IMR-90 (cell line): ENCODE data around the gene RFC3. TPM values are rescaled to one million over a fixed set of nuclear protein-coding genes. Genes with fewer than 3 reads are reported as not detected.

ENCODE experiments used
- ATAC-seq: fragments of 200-7000 bp; cut with Tn5 transposase; 2 replicates; pipeline ENCODE4 v1.9.1; 2020; ENCODE audit warnings: low read depth, mild to moderate bottlenecking, moderate library complexity
- BruUV-seq: library from RNA; stranded (reverse); fragments of 400-500 nt; replicated peaks from 2 replicates; lab custom pipeline; 2021; lab: Mats Ljungman, UMichigan
- CTCF ChIA-PET: fragments of 300-600 bp; formaldehyde crosslinking; extraction: SDS; loops from one replicate; lab custom pipeline; 2021; ENCODE audit warnings: antibody characterized with exemption; lab: Yijun Ruan, JAX
- POLR2A ChIA-PET: fragments of 300-600 bp; sonication (Branson Sonifier 250); formaldehyde crosslinking; loops from one replicate; lab custom pipeline; 2022; ENCODE audit warnings: antibody characterized with exemption; ENCODE audit not compliant: unreplicated experiment; lab: Charles Lee
- DNase-seq: peaks from one replicate; pipeline ENCODE4 v3.0.0; 2013
- H2AFZ ChIP-seq: replicated peaks from 2 replicates; pipeline ENCODE3; 2013; ENCODE audit warnings: low read length, mild to moderate bottlenecking; ENCODE audit not compliant: poor library complexity
- H2AK5ac ChIP-seq: 2 replicates; pipeline ENCODE4 v1.6.1; 2013; ENCODE audit warnings: low read depth, low read length, inconsistent platforms
- H2AK9ac ChIP-seq: replicated peaks from 2 replicates; pipeline ENCODE3; 2013; ENCODE audit warnings: mild to moderate bottlenecking, low read depth, low read length, moderate library complexity; ENCODE audit not compliant: poor library complexity
- H2BK120ac ChIP-seq: 2 replicates; pipeline ENCODE4 v1.6.1; 2013; ENCODE audit warnings: low read depth, low read length, inconsistent platforms
- H2BK15ac ChIP-seq: 3 replicates; pipeline ENCODE4 v1.6.1; 2013; ENCODE audit warnings: low read depth, low read length, inconsistent platforms
- H2BK20ac ChIP-seq: 2 replicates; pipeline ENCODE4 v1.6.1; 2013; ENCODE audit warnings: low read depth, mild to moderate bottlenecking, inconsistent platforms, low read length, moderate library complexity
- H2BK5ac ChIP-seq: 2 replicates; pipeline ENCODE4 v1.6.1; 2013; ENCODE audit warnings: mild to moderate bottlenecking, low read depth, low read length, inconsistent platforms; ENCODE audit not compliant: poor library complexity, severe bottlenecking
- H3K14ac ChIP-seq: replicated peaks from 2 replicates; pipeline ENCODE4 v1.6.1; 2013; ENCODE audit warnings: low read depth, low read length, inconsistent platforms
- H3K18ac ChIP-seq: 2 replicates; pipeline ENCODE4 v1.6.1; 2013; ENCODE audit warnings: low read depth, low read length, control low read depth
- H3K23ac ChIP-seq: 2 replicates; pipeline ENCODE4 v1.6.1; 2013; ENCODE audit warnings: low read depth, low read length, inconsistent platforms
- H3K27ac ChIP-seq: 2 replicates; pipeline ENCODE4 v1.5.1; 2013; ENCODE audit warnings: mild to moderate bottlenecking, control low read depth, low read length; ENCODE audit not compliant: insufficient read depth
- H3K27me3 ChIP-seq: 2 replicates; pipeline ENCODE4 v1.6.1; 2013; ENCODE audit warnings: low read length; ENCODE audit not compliant: control insufficient read depth, insufficient read depth
- H3K36me3 ChIP-seq: 2 replicates; pipeline ENCODE4 v1.6.1; 2013; ENCODE audit warnings: low read length, mixed read lengths; ENCODE audit not compliant: control insufficient read depth, insufficient read depth
- H3K4ac ChIP-seq: 2 replicates; pipeline ENCODE4 v1.6.1; 2013; ENCODE audit warnings: low read depth, low read length, inconsistent platforms
- H3K4me1 ChIP-seq: 2 replicates; pipeline ENCODE4 v1.6.1; 2013; ENCODE audit warnings: low read length, mixed read lengths; ENCODE audit not compliant: control insufficient read depth, insufficient read depth
- H3K4me2 ChIP-seq: 2 replicates; pipeline ENCODE4 v1.6.1; 2013; ENCODE audit warnings: low read depth, mild to moderate bottlenecking, control low read depth, low read length, moderate library complexity
- H3K4me3 ChIP-seq: 2 replicates; pipeline ENCODE4 v1.5.1; 2013; ENCODE audit warnings: low read depth, mild to moderate bottlenecking, control low read depth, low read length, moderate library complexity; ENCODE audit not compliant: insufficient read depth
- H3K56ac ChIP-seq: 2 replicates; pipeline ENCODE4 v1.6.1; 2013; ENCODE audit warnings: low read length, inconsistent platforms; ENCODE audit not compliant: insufficient read depth; ENCODE audit errors: extremely low read depth
- H3K79me1 ChIP-seq, 2 experiments: 2 replicates each; pipeline ENCODE4 v1.6.1; 2013; ENCODE audit warnings: low read length in 2 of 2, inconsistent platforms in 1 of 2, low read depth in 1 of 2
- H3K9ac ChIP-seq: 2 replicates; pipeline ENCODE4 v1.6.1; 2013; ENCODE audit warnings: low read depth, low read length, control low read depth
- H3K9me1 ChIP-seq: 2 replicates; pipeline ENCODE4 v1.6.1; 2013; ENCODE audit warnings: low read length, inconsistent platforms; ENCODE audit not compliant: insufficient read depth
- H3K9me3 ChIP-seq: 2 replicates; pipeline ENCODE4 v1.6.1; 2013; ENCODE audit warnings: low read length; ENCODE audit not compliant: control insufficient read depth, insufficient read depth
- H4K20me1 ChIP-seq: 2 replicates; pipeline ENCODE4 v1.6.1; 2013; ENCODE audit warnings: low read length, inconsistent platforms; ENCODE audit not compliant: insufficient read depth
- H4K5ac ChIP-seq: 2 replicates; pipeline ENCODE4 v1.6.1; 2013; ENCODE audit warnings: mild to moderate bottlenecking, low read depth, low read length, control low read depth
- H4K8ac ChIP-seq, 2 experiments: 2 replicates each; pipeline ENCODE4 v1.6.1; 2013; ENCODE audit warnings: low read depth in 2 of 2, low read length in 2 of 2, control low read depth in 1 of 2, inconsistent platforms in 1 of 2
- H4K91ac ChIP-seq: 2 replicates; pipeline ENCODE4 v1.6.1; 2013; ENCODE audit warnings: low read depth, low read length, inconsistent platforms; ENCODE audit not compliant: insufficient read depth
- BHLHE40 ChIP-seq: fragments of 150-350 bp; IDR thresholded peaks from 2 replicates; pipeline ENCODE4 v1.6.1; 2016; ENCODE audit warnings: mild to moderate bottlenecking, low read depth, low read length
- CEBPB ChIP-seq: IDR thresholded peaks from 2 replicates; pipeline ENCODE4 v1.6.1; 2012; ENCODE audit warnings: low read depth, low read length, improper control_type of control experiment
- CHD1 ChIP-seq: IDR thresholded peaks from 2 replicates; pipeline ENCODE4 v1.6.1; 2012; ENCODE audit warnings: low read depth, low read length, improper control_type of control experiment
- FOS ChIP-seq: fragments of 150-350 bp; IDR thresholded peaks from 2 replicates; pipeline ENCODE4 v1.6.1; 2016; ENCODE audit warnings: low read depth, low read length
- MAFK ChIP-seq: IDR thresholded peaks from 2 replicates; pipeline ENCODE4 v1.6.1; 2012; ENCODE audit warnings: low read depth, low read length, improper control_type of control experiment
- MAZ ChIP-seq: IDR thresholded peaks from 2 replicates; pipeline ENCODE4 v1.6.1; 2012; ENCODE audit warnings: low read depth, mild to moderate bottlenecking, low read length, improper control_type of control experiment, moderate library complexity, borderline replicate concordance
- MXI1 ChIP-seq: IDR thresholded peaks from 2 replicates; pipeline ENCODE4 v1.6.1; 2012; ENCODE audit warnings: low read depth, mild to moderate bottlenecking, low read length, moderate library complexity, borderline replicate concordance
- NFE2L2 ChIP-seq: fragments of 150-350 bp; IDR thresholded peaks from 2 replicates; pipeline ENCODE4 v1.6.1; 2016; ENCODE audit warnings: low read depth, mild to moderate bottlenecking, low read length
- POLR2A ChIP-seq: IDR thresholded peaks from 2 replicates; pipeline ENCODE4 v1.6.1; 2012; ENCODE audit warnings: mild to moderate bottlenecking, low read depth, low read length
- RAD21 ChIP-seq: IDR thresholded peaks from 2 replicates; pipeline ENCODE4 v1.6.1; 2012; ENCODE audit warnings: low read length, improper control_type of control experiment
- RCOR1 ChIP-seq: IDR thresholded peaks from 2 replicates; pipeline ENCODE4 v1.6.1; 2012; ENCODE audit warnings: mild to moderate bottlenecking, low read length, improper control_type of control experiment; ENCODE audit not compliant: insufficient replicate concordance
- RFX5 ChIP-seq: IDR thresholded peaks from 2 replicates; pipeline ENCODE4 v1.8.0; 2012; ENCODE audit warnings: low read depth, mild to moderate bottlenecking, low read length, moderate library complexity
- SMC3 ChIP-seq: fragments of 150-350 bp; IDR thresholded peaks from 2 replicates; pipeline ENCODE4 v1.6.1; 2016; ENCODE audit warnings: low read depth, mild to moderate bottlenecking, antibody characterized with exemption, low read length, moderate library complexity
- USF2 ChIP-seq: fragments of 150-350 bp; IDR thresholded peaks from 2 replicates; pipeline ENCODE4 v1.6.1; 2017; ENCODE audit warnings: mild to moderate bottlenecking, antibody characterized with exemption, low read length, low read depth
- WGBS, 2 experiments: methylation state at CpG; one replicate each; pipeline versions ENCODE4 v1.1.5 to v1.1.7; 2013; ENCODE audit warnings: missing lambda C conversion rate in 2 of 2; ENCODE audit not compliant: insufficient read length in 1 of 2; ENCODE audit errors: extremely low coverage in 2 of 2; 5-methylcytosine and 5-hydroxymethylcytosine counted together
- dilution Hi-C: fragments of 300-500 bp; cut with HindIII; formaldehyde crosslinking; loops from one replicate; pipeline ENCODE4 v1.14.3; 2018; ENCODE audit warnings: low sequenced_read_pairs; ENCODE audit not compliant: unreplicated experiment
- in situ Hi-C: fragments of 300-500 bp; cut with MboI; formaldehyde crosslinking; loops from 3 replicates; pipeline ENCODE4 v1.14.3; 2019; ENCODE audit warnings: low sequenced_read_pairs, inconsistent platforms, mixed read lengths
- intact Hi-C: fragments of 100-400 bp; cut with micrococcal nuclease; formaldehyde crosslinking; loops from 2 replicates; pipeline ENCODE4 v1.10.0; 2022
- polyA plus RNA-seq, 3 experiments: library from polyadenylated mRNA; depleted of rRNA; stranded (reverse); fragments of >200 nt; gene quantifications; 2 replicates each; pipeline ENCODE4 v1.2.3, GENCODE V29; 2012; ENCODE audit warnings: low replicate concordance in 1 of 3
- total RNA-seq: library from RNA; depleted of rRNA; stranded (reverse); fragments of >200 nt; gene quantifications from 2 replicates; pipeline ENCODE4 v1.2.3, GENCODE V29; 2012

The RFC3 gene
- total and polyA plus RNA-seq, 2 of the 4 experiments (the other 2 are of a cell fraction), result 9.8 to 12.9 TPM

GRCh38 chr13:33782631-33783030 lies 35.3 kb upstream of the RFC3 start:
- dilution Hi-C loops, result no loop called here
- BruUV-seq, result no TSS peak
- no peak overlapping the region for H3K18ac ChIP-seq
- H2BK120ac ChIP-seq, result no peak overlapping the region
- H3K4me3 ChIP-seq, result no peak overlapping the region
- CTCF ChIA-PET, result interaction anchor here (0.6 kb wide), 1 partner anchor 20 kb away, joined by 4 read pairs; no protein-coding TSS in a partner anchor
- ATAC-seq, result no peak
- no peaks in the 10 kb centered on the region for H3K79me1 ChIP-seq
- H3K9me1 ChIP-seq, result no peaks in the 10 kb centered on the region
- no peak overlapping the region for H3K56ac ChIP-seq
- peaks cover 3% of the 10 kb centered on the region for H3K27me3 ChIP-seq
- no peak overlapping the region for H4K91ac ChIP-seq
- H4K20me1 ChIP-seq, result no peaks in the 10 kb centered on the region
- H3K4me2 ChIP-seq, result no peak overlapping the region
- POLR2A ChIA-PET, result no interaction called here
- H2AK9ac ChIP-seq, result no peak overlapping the region
- H2BK5ac ChIP-seq, result no peak overlapping the region
- H2BK15ac ChIP-seq, result no peak overlapping the region
- H2BK20ac ChIP-seq, result no peak overlapping the region
- H3K23ac ChIP-seq, result no peak overlapping the region
- in situ Hi-C loops, result no loop called here
- H3K9me3 ChIP-seq, result no peaks in the 10 kb centered on the region
- no peak overlapping the region for H4K8ac ChIP-seq
- no peak overlapping the region for H3K27ac ChIP-seq
- WGBS, 2 experiments, result no CpG with 5 or more reads among the region's 4 CpGs
- no peak overlapping the region for H3K14ac ChIP-seq
- H2AFZ ChIP-seq, result no peak overlapping the region
- H3K9ac ChIP-seq, result no peak overlapping the region
- no peaks in the 10 kb centered on the region for H3K36me3 ChIP-seq
- H3K4ac ChIP-seq, result no peak overlapping the region
- TF ChIP-seq FOS (no peak), BHLHE40 (no peak), RFX5 (no peak), POLR2A (no peak), USF2 (no peak), MAZ (no peak), RCOR1 (no peak), MXI1 (no peak), MAFK (no peak), SMC3 (no peak), NFE2L2 (no peak), CHD1 (no peak), CEBPB (no peak), RAD21 (no peak)
- no peak overlapping the region for H4K5ac ChIP-seq
- intact Hi-C loops, result no loop called here
- no peak overlapping the region for H2AK5ac ChIP-seq
- H3K4me1 ChIP-seq, result no peaks in the 10 kb centered on the region
- no peak for DNase-seq
